Measurements from ENCODE around the gene NR3C1.

Gene NR3C1

GRCh38 chr5:143350751-143351602, 52.5 kb downstream of the NR3C1 start:
- H3K9me3 Mint-ChIP-seq: no peaks in the 10 kb centered on the region
- H3K27me3 Mint-ChIP-seq (ENCODE audit: low read depth): no peaks in the 10 kb centered on the region
- H3K36me3 Mint-ChIP-seq (ENCODE audit: low read depth): peaks cover 9% of the 10 kb centered on the region
- H3K27ac Mint-ChIP-seq: no peak overlapping the region
- TF ChIP-seq, protein P1, sequence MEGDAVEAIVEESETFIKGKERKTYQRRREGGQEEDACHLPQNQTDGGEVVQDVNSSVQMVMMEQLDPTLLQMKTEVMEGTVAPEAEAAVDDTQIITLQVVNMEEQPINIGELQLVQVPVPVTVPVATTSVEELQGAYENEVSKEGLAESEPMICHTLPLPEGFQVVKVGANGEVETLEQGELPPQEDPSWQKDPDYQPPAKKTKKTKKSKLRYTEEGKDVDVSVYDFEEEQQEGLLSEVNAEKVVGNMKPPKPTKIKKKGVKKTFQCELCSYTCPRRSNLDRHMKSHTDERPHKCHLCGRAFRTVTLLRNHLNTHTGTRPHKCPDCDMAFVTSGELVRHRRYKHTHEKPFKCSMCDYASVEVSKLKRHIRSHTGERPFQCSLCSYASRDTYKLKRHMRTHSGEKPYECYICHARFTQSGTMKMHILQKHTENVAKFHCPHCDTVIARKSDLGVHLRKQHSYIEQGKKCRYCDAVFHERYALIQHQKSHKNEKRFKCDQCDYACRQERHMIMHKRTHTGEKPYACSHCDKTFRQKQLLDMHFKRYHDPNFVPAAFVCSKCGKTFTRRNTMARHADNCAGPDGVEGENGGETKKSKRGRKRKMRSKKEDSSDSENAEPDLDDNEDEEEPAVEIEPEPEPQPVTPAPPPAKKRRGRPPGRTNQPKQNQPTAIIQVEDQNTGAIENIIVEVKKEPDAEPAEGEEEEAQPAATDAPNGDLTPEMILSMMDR (IDR thresholded peaks at IDR 0.05; ENCODE audit: unreplicated experiment in 3 of 3): no peak
- H3K4me1 Mint-ChIP-seq: peaks cover 26% of the 10 kb centered on the region
- no peak overlapping the region for H3K4me3 Mint-ChIP-seq

- no peak overlapping the region for H3K27ac Mint-ChIP-seq
- H3K36me3 Mint-ChIP-seq (ENCODE audit: low read depth): peaks cover 9% of the 10 kb centered on the region
- no peaks in the 10 kb centered on the region for H3K27me3 Mint-ChIP-seq (ENCODE audit: low read depth)
- TF ChIP-seq, protein P1 (IDR thresholded peaks at IDR 0.05; ENCODE audit: unreplicated experiment in 3 of 3): no peak
- H3K4me3 Mint-ChIP-seq: no peak overlapping the region
- H3K9me3 Mint-ChIP-seq: no peaks in the 10 kb centered on the region
- H3K4me1 Mint-ChIP-seq: peaks cover 20% of the 10 kb centered on the region
Observed at GRCh38 chr5:143350341-143350740, 53.1 kb downstream of the NR3C1 start.

DNA sequence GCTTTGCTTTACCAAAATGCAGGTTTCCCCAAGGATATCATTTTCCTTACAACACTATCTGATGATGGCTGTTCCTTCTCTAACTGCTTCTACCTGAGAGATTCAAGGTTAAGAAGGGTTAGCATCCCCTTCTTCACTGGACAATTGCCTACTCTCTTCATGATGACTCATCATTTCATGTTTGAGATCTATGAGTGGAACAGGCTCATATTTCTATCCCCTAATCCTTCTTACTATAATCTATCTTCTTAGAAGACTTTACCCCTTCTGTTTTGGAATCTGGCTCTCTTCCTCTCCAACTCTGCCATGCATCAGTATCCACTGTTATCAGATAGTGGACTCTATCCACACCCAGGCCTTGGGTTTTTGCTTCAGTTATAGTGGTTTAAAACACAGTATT, 54.3 kb downstream of the NR3C1 start:
- no peaks in the 10 kb centered on the region for H3K27me3 Mint-ChIP-seq (ENCODE audit: low read depth)
- no peak overlapping the region for H3K27ac Mint-ChIP-seq
- no peaks in the 10 kb centered on the region for H3K9me3 Mint-ChIP-seq
- H3K4me3 Mint-ChIP-seq: no peak overlapping the region
- peaks cover 17% of the 10 kb centered on the region for H3K4me1 Mint-ChIP-seq
- TF ChIP-seq, protein P1 (IDR thresholded peaks at IDR 0.05; ENCODE audit: unreplicated experiment in 3 of 3): no peak
- peaks cover 13% of the 10 kb centered on the region for H3K36me3 Mint-ChIP-seq (ENCODE audit: low read depth)

DNA sequence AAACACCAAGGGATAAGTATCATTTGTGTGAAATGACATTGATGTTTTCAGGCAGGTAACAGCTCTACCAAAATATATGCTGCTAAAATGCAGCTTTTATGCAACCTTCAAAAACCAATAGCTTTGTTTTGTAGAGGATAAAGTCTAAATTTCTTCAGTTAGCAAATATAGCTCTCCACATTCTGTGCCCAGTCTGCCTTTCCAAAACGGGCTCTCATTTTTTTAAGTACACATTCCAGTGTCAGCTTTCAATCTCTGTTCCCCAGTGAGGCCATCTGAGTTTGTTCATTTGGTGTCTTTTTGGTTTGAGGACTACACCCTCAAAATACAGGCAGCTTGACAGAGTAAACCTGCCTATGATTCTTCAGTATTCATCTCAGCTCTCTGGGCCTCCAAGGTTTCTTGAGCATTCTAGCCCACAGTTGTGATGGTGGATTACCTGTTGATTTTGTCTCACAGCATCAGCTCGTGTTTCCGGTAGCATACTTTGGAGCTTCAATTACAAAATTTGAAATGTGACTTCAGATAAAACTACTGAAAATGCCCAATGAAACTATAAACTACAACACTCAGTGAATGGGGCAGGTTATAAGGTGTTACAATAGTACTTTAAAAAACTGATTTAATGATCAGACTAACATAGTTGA, 55.7 kb downstream of the NR3C1 start:
- H3K4me1 Mint-ChIP-seq: peaks cover 11% of the 10 kb centered on the region
- no peaks in the 10 kb centered on the region for H3K9me3 Mint-ChIP-seq
- H3K36me3 Mint-ChIP-seq (ENCODE audit: low read depth): peaks cover 4% of the 10 kb centered on the region
- TF ChIP-seq, protein P1 (IDR thresholded peaks at IDR 0.05; ENCODE audit: unreplicated experiment in 3 of 3): no peak
- no peaks in the 10 kb centered on the region for H3K27me3 Mint-ChIP-seq (ENCODE audit: low read depth)
- H3K27ac Mint-ChIP-seq: peak overlapping the region; percentile 13 to 83 (median 24)
- H3K4me3 Mint-ChIP-seq: no peak overlapping the region

DNA sequence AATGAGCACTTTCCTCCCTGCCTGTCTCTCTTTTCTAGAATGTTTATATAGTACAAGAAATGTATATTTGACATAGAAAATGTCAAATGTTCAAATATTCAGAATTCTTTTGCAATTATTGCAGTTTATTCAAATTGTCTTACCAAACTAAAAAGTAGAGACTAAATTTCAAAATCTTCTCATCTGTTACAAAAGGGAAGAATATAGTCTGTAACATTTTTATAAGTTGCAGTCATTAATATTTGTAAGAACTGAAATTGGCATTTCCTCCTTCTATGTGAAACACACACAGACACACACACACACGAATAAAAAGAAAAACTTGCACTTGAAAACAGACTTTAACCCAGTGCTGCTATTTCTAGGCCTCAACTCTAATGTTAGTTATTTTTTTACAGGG, 56.4 kb downstream of the NR3C1 start:
- H3K4me1 Mint-ChIP-seq: peaks cover 11% of the 10 kb centered on the region
- peaks cover 4% of the 10 kb centered on the region for H3K36me3 Mint-ChIP-seq (ENCODE audit: low read depth)
- TF ChIP-seq, protein P1 (IDR thresholded peaks at IDR 0.05; ENCODE audit: unreplicated experiment in 3 of 3): no peak
- no peaks in the 10 kb centered on the region for H3K27me3 Mint-ChIP-seq (ENCODE audit: low read depth)
- no peak overlapping the region for H3K4me3 Mint-ChIP-seq
- peak overlapping the region; percentile 24 to 83 (median 60) for H3K27ac Mint-ChIP-seq
- no peaks in the 10 kb centered on the region for H3K9me3 Mint-ChIP-seq
